ENCODE results near the gene ADAMTS7. TPM values are rescaled to one million over a fixed set of nuclear protein-coding genes. Genes with fewer than 3 reads are reported as not detected.
"Not testable (repeated sequence)": the region's sequence is repeated elsewhere in the genome, so short reads cannot be mapped to it uniquely, and the experiment has no call there.

The ADAMTS7 gene
- total and polyA plus RNA-seq, 2 donors, result 0.47 to 0.94 TPM

GRCh38 chr15:78847387-78847906 lies 36.2 kb upstream of the ADAMTS7 start:
- not testable (repeated sequence) for H3K27me3 ChIP-seq (ENCODE audit: control insufficient read depth in 2 of 2, insufficient read depth in 1 of 2, low read length in 1 of 2); H3K36me3 ChIP-seq (ENCODE audit: control insufficient read depth in 2 of 2, insufficient read depth in 2 of 2, low read length in 1 of 2); H3K9me3 ChIP-seq (ENCODE audit: control insufficient read depth in 2 of 2, insufficient read depth in 1 of 2, low read length in 1 of 2); DNase-seq (ENCODE audit: low read depth in 6 of 9, low spot score in 9 of 9); H3K27ac ChIP-seq (ENCODE audit: low read depth in 1 of 2, low read length in 1 of 2); H3K4me1 ChIP-seq (ENCODE audit: control insufficient read depth in 2 of 2, insufficient read depth in 2 of 2, low read length in 2 of 2); H3K4me3 ChIP-seq (ENCODE audit: low read length in 2 of 2)
- 73% methylated on average over 15 of the region's 15 CpGs for WGBS

GRCh38 chr15:78846906-78847305 lies 35.6 kb upstream of the ADAMTS7 start:
- not testable (repeated sequence) for DNase-seq (ENCODE audit: low read depth in 6 of 9, low spot score in 9 of 9); H3K4me3 ChIP-seq (ENCODE audit: low read length in 2 of 2); H3K27ac ChIP-seq (ENCODE audit: low read depth in 1 of 2, low read length in 1 of 2); H3K36me3 ChIP-seq (ENCODE audit: control insufficient read depth in 2 of 2, insufficient read depth in 2 of 2, low read length in 1 of 2); H3K4me1 ChIP-seq (ENCODE audit: control insufficient read depth in 2 of 2, insufficient read depth in 2 of 2, low read length in 2 of 2); H3K27me3 ChIP-seq (ENCODE audit: control insufficient read depth in 2 of 2, insufficient read depth in 1 of 2, low read length in 1 of 2); H3K9me3 ChIP-seq (ENCODE audit: control insufficient read depth in 2 of 2, insufficient read depth in 1 of 2, low read length in 1 of 2)
- WGBS, result 97% methylated on average over 27 of the region's 27 CpGs

GRCh38 chr15:78842519-78842918 lies 31.3 kb upstream of the ADAMTS7 start:
- Histone ChIP-seq H3K4me1 (ENCODE audit: control insufficient read depth in 2 of 2, insufficient read depth in 2 of 2, low read length in 2 of 2) (no peaks in the 10 kb centered on the region), H3K36me3 (ENCODE audit: control insufficient read depth in 2 of 2, insufficient read depth in 2 of 2, low read length in 1 of 2) (no peaks in the 10 kb centered on the region), H3K27ac (ENCODE audit: low read depth in 1 of 2, low read length in 1 of 2) (no peak overlapping the region), H3K9me3 (ENCODE audit: control insufficient read depth in 2 of 2, insufficient read depth in 1 of 2, low read length in 1 of 2) (no peaks in the 10 kb centered on the region), H3K4me3 (ENCODE audit: low read length in 2 of 2) (no peak overlapping the region), H3K27me3 (ENCODE audit: control insufficient read depth in 2 of 2, insufficient read depth in 1 of 2, low read length in 1 of 2) (no peaks in the 10 kb centered on the region)
- DNase-seq (ENCODE audit: low read depth in 6 of 9, low spot score in 9 of 9), result no peak
- WGBS, result 92% methylated on average over 3 of the region's 3 CpGs

GRCh38 chr15:78841891-78842290 lies 30.6 kb upstream of the ADAMTS7 start:
- no peak for DNase-seq (ENCODE audit: low read depth in 6 of 9, low spot score in 9 of 9)
- Histone ChIP-seq H3K27ac (ENCODE audit: low read depth in 1 of 2, low read length in 1 of 2) (no peak overlapping the region), H3K9me3 (ENCODE audit: control insufficient read depth in 2 of 2, insufficient read depth in 1 of 2, low read length in 1 of 2) (no peaks in the 10 kb centered on the region), H3K4me3 (ENCODE audit: low read length in 2 of 2) (no peak overlapping the region), H3K27me3 (ENCODE audit: control insufficient read depth in 2 of 2, insufficient read depth in 1 of 2, low read length in 1 of 2) (no peaks in the 10 kb centered on the region), H3K4me1 (ENCODE audit: control insufficient read depth in 2 of 2, insufficient read depth in 2 of 2, low read length in 2 of 2) (no peaks in the 10 kb centered on the region), H3K36me3 (ENCODE audit: control insufficient read depth in 2 of 2, insufficient read depth in 2 of 2, low read length in 1 of 2) (no peaks in the 10 kb centered on the region)
- WGBS, result 93% methylated on average over 6 of the region's 6 CpGs

- no peaks in the 10 kb centered on the region for H3K9me3 ChIP-seq (ENCODE audit: control insufficient read depth in 2 of 2, insufficient read depth in 1 of 2, low read length in 1 of 2)
- no peaks in the 10 kb centered on the region for H3K36me3 ChIP-seq (ENCODE audit: control insufficient read depth in 2 of 2, insufficient read depth in 2 of 2, low read length in 1 of 2)
- H3K27me3 ChIP-seq (ENCODE audit: control insufficient read depth in 2 of 2, insufficient read depth in 1 of 2, low read length in 1 of 2), result no peaks in the 10 kb centered on the region
- DNase-seq (ENCODE audit: low read depth in 6 of 9, low spot score in 9 of 9), result no peak
- 65% methylated on average over 3 of the region's 3 CpGs for WGBS
- H3K4me3 ChIP-seq (ENCODE audit: low read length in 2 of 2), result no peak overlapping the region
- H3K27ac ChIP-seq (ENCODE audit: low read depth in 1 of 2, low read length in 1 of 2), result no peak overlapping the region
- no peaks in the 10 kb centered on the region for H3K4me1 ChIP-seq (ENCODE audit: control insufficient read depth in 2 of 2, insufficient read depth in 2 of 2, low read length in 2 of 2)
These were observed 30.1 kb upstream of the ADAMTS7 start for GRCh38 chr15:78841376-78841706.

- no peaks in the 10 kb centered on the region for H3K27me3 ChIP-seq (ENCODE audit: control insufficient read depth in 2 of 2, insufficient read depth in 1 of 2, low read length in 1 of 2)
- no peak overlapping the region for H3K27ac ChIP-seq (ENCODE audit: low read depth in 1 of 2, low read length in 1 of 2)
- 85% methylated on average over 7 of the region's 7 CpGs for WGBS
- H3K4me3 ChIP-seq (ENCODE audit: low read length in 2 of 2), result no peak overlapping the region
- H3K4me1 ChIP-seq (ENCODE audit: control insufficient read depth in 2 of 2, insufficient read depth in 2 of 2, low read length in 2 of 2), result no peaks in the 10 kb centered on the region
- no peak for DNase-seq (ENCODE audit: low read depth in 6 of 9, low spot score in 9 of 9)
- no peaks in the 10 kb centered on the region for H3K36me3 ChIP-seq (ENCODE audit: control insufficient read depth in 2 of 2, insufficient read depth in 2 of 2, low read length in 1 of 2)
- H3K9me3 ChIP-seq (ENCODE audit: control insufficient read depth in 2 of 2, insufficient read depth in 1 of 2, low read length in 1 of 2), result no peaks in the 10 kb centered on the region
These were observed 29.6 kb upstream of the ADAMTS7 start for GRCh38 chr15:78840661-78841375.

GRCh38 chr15:78839151-78839550 lies 27.9 kb upstream of the ADAMTS7 start:
- H3K4me3 ChIP-seq (ENCODE audit: low read length in 2 of 2); H3K27ac ChIP-seq (ENCODE audit: low read depth in 1 of 2, low read length in 1 of 2); DNase-seq (ENCODE audit: low read depth in 6 of 9, low spot score in 9 of 9); H3K4me1 ChIP-seq (ENCODE audit: control insufficient read depth in 2 of 2, insufficient read depth in 2 of 2, low read length in 2 of 2); H3K27me3 ChIP-seq (ENCODE audit: control insufficient read depth in 2 of 2, insufficient read depth in 1 of 2, low read length in 1 of 2); H3K36me3 ChIP-seq (ENCODE audit: control insufficient read depth in 2 of 2, insufficient read depth in 2 of 2, low read length in 1 of 2); H3K9me3 ChIP-seq (ENCODE audit: control insufficient read depth in 2 of 2, insufficient read depth in 1 of 2, low read length in 1 of 2): not testable (repeated sequence)
- 96% methylated on average over 6 of the region's 6 CpGs for WGBS

- no peak overlapping the region for H3K4me3 ChIP-seq (ENCODE audit: low read length in 2 of 2)
These were observed 27.2 kb upstream of the ADAMTS7 start for GRCh38 chr15:78838489-78838888.

GRCh38 chr15:78837543-78837942 lies 26.3 kb upstream of the ADAMTS7 start:
- no peak overlapping the region for H3K4me3 ChIP-seq (ENCODE audit: low read length in 2 of 2)
- no peak for DNase-seq (ENCODE audit: low read depth in 6 of 9, low spot score in 9 of 9)
- H3K27ac ChIP-seq (ENCODE audit: low read depth in 1 of 2, low read length in 1 of 2), result no peak overlapping the region
- no peaks in the 10 kb centered on the region for H3K36me3 ChIP-seq (ENCODE audit: control insufficient read depth in 2 of 2, insufficient read depth in 2 of 2, low read length in 1 of 2)
- no peaks in the 10 kb centered on the region for H3K4me1 ChIP-seq (ENCODE audit: control insufficient read depth in 2 of 2, insufficient read depth in 2 of 2, low read length in 2 of 2)
- H3K27me3 ChIP-seq (ENCODE audit: control insufficient read depth in 2 of 2, insufficient read depth in 1 of 2, low read length in 1 of 2), result peaks cover 0 to 5% of the 10 kb centered on the region in 2 donors
- H3K9me3 ChIP-seq (ENCODE audit: control insufficient read depth in 2 of 2, insufficient read depth in 1 of 2, low read length in 1 of 2), result no peaks in the 10 kb centered on the region
- 95% methylated on average over 8 of the region's 8 CpGs for WGBS

More at GRCh38 chr15:78838489-78838888, 27.2 kb upstream of the ADAMTS7 start:
- no peaks in the 10 kb centered on the region for H3K9me3 ChIP-seq (ENCODE audit: control insufficient read depth in 2 of 2, insufficient read depth in 1 of 2, low read length in 1 of 2)
- H3K36me3 ChIP-seq (ENCODE audit: control insufficient read depth in 2 of 2, insufficient read depth in 2 of 2, low read length in 1 of 2), result no peaks in the 10 kb centered on the region
- H3K27me3 ChIP-seq (ENCODE audit: control insufficient read depth in 2 of 2, insufficient read depth in 1 of 2, low read length in 1 of 2), result no peaks in the 10 kb centered on the region
- WGBS, result 92% methylated on average over 3 of the region's 3 CpGs
- DNase-seq (ENCODE audit: low read depth in 6 of 9, low spot score in 9 of 9), result no peak
- H3K27ac ChIP-seq (ENCODE audit: low read depth in 1 of 2, low read length in 1 of 2), result no peak overlapping the region
- no peaks in the 10 kb centered on the region for H3K4me1 ChIP-seq (ENCODE audit: control insufficient read depth in 2 of 2, insufficient read depth in 2 of 2, low read length in 2 of 2)

Data from thymus (tissue), 11 donors.